ENCODE data around the gene DHRS12. TPM values are rescaled to one million over a fixed set of nuclear protein-coding genes. Genes with fewer than 3 reads are reported as not detected.

The DHRS12 gene
- total RNA-seq, 3 donors from 2014 or later (not counting 1 experiment from before 2014, with no cell fraction given): 7.0 to 11.7 (median 10.4) TPM

GRCh38 chr13:51843529-51843928 is 39.6 kb upstream of the DHRS12 start:
- ATAC-seq (no peak), DNase-seq (no peak)
- H3K27me3 ChIP-seq (ENCODE audit: control insufficient read depth, insufficient read depth, low read length): no peaks in the 10 kb centered on the region
- Mint-ChIP-seq H3K27ac (no peak overlapping the region), H3K4me3 (no peak overlapping the region), H3K36me3 (no peaks in the 10 kb centered on the region), H3K4me1 (peaks cover 0 to 7% of the 10 kb centered on the region in 2 donors), H3K9me3 (no peaks in the 10 kb centered on the region), H3K27me3 (ENCODE audit: low read depth in 2 of 2) (peaks cover 10% of the 10 kb centered on the region in 2 donors)
- TF ChIP-seq, protein P1, sequence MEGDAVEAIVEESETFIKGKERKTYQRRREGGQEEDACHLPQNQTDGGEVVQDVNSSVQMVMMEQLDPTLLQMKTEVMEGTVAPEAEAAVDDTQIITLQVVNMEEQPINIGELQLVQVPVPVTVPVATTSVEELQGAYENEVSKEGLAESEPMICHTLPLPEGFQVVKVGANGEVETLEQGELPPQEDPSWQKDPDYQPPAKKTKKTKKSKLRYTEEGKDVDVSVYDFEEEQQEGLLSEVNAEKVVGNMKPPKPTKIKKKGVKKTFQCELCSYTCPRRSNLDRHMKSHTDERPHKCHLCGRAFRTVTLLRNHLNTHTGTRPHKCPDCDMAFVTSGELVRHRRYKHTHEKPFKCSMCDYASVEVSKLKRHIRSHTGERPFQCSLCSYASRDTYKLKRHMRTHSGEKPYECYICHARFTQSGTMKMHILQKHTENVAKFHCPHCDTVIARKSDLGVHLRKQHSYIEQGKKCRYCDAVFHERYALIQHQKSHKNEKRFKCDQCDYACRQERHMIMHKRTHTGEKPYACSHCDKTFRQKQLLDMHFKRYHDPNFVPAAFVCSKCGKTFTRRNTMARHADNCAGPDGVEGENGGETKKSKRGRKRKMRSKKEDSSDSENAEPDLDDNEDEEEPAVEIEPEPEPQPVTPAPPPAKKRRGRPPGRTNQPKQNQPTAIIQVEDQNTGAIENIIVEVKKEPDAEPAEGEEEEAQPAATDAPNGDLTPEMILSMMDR (IDR thresholded peaks at IDR 0.05): no peak
- WGBS (ENCODE audit: insufficient coverage): 78% methylated on average over 2 of the region's 3 CpGs
- H3K4me1 ChIP-seq (ENCODE audit: control insufficient read depth, insufficient read depth, low read length): peaks cover 6% of the 10 kb centered on the region
- no peak overlapping the region for H3K4me3 ChIP-seq (ENCODE audit: low read length)
- no peaks in the 10 kb centered on the region for H3K9me3 ChIP-seq (ENCODE audit: control insufficient read depth, insufficient read depth, low read length)
- no peaks in the 10 kb centered on the region for H3K36me3 ChIP-seq (ENCODE audit: control insufficient read depth, insufficient read depth, low read length)
- intact Hi-C loops (cut with micrococcal nuclease): no loop called here
- no peak overlapping the region for H3K27ac ChIP-seq (ENCODE audit: low read length)

DNA sequence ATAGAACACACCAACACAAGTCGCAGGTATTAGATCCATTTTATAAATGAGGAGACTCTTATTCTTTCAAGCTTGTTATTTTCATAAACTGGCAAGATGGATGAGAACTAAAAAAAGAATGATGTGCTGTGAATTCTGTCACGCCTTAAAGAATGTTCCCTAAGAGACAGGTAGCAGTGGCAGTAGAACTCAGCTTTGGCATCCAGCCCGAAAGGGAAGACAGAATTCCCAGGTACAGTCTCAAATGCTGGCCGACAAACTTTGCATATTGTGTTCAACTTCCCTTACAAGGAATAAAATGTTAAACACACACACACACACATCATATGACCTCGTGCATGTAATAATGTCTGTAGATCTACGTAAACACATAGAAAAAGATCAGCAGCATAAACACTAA is 37.8 kb upstream of the DHRS12 start:
- no peak overlapping the region for H3K4me3 ChIP-seq (ENCODE audit: low read length)
- peaks cover 0 to 7% of the 10 kb centered on the region in 2 donors for H3K4me1 Mint-ChIP-seq

GRCh38 chr13:51840917-51841316 is 37.0 kb upstream of the DHRS12 start:
- Histone ChIP-seq H3K9me3 (ENCODE audit: control insufficient read depth, insufficient read depth, low read length) (no peaks in the 10 kb centered on the region), H3K4me1 (ENCODE audit: control insufficient read depth, insufficient read depth, low read length) (peaks cover 6% of the 10 kb centered on the region), H3K27me3 (ENCODE audit: control insufficient read depth, insufficient read depth, low read length) (no peaks in the 10 kb centered on the region), H3K4me3 (ENCODE audit: low read length) (no peak overlapping the region), H3K27ac (ENCODE audit: low read length) (no peak overlapping the region), H3K36me3 (ENCODE audit: control insufficient read depth, insufficient read depth, low read length) (no peaks in the 10 kb centered on the region)
- Mint-ChIP-seq H3K27ac (no peak overlapping the region), H3K4me1 (peaks cover 0 to 7% of the 10 kb centered on the region in 2 donors), H3K27me3 (ENCODE audit: low read depth in 2 of 2) (peaks cover 10% of the 10 kb centered on the region in 2 donors), H3K9me3 (no peaks in the 10 kb centered on the region), H3K4me3 (no peak overlapping the region), H3K36me3 (no peaks in the 10 kb centered on the region)
- TF ChIP-seq, protein P1 (IDR thresholded peaks at IDR 0.05): no peak
- ATAC-seq (no peak), DNase-seq (no peak)
- WGBS (ENCODE audit: insufficient coverage): 87% methylated on average over 6 of the region's 6 CpGs
- intact Hi-C loops (cut with micrococcal nuclease): no loop called here

More for the DNA sequence above, 37.8 kb upstream of the DHRS12 start:
- DNase-seq (no peak), ATAC-seq (no peak)
- H3K27ac ChIP-seq (ENCODE audit: low read length): no peak overlapping the region
- H3K36me3 ChIP-seq (ENCODE audit: control insufficient read depth, insufficient read depth, low read length): no peaks in the 10 kb centered on the region
- intact Hi-C loops (cut with micrococcal nuclease): no loop called here
- peaks cover 10% of the 10 kb centered on the region in 2 donors for H3K27me3 Mint-ChIP-seq (ENCODE audit: low read depth in 2 of 2)
- TF ChIP-seq, protein P1 (IDR thresholded peaks at IDR 0.05): no peak
- WGBS (ENCODE audit: insufficient coverage): 77% methylated on average over 3 of the region's 6 CpGs
- H3K27me3 ChIP-seq (ENCODE audit: control insufficient read depth, insufficient read depth, low read length): no peaks in the 10 kb centered on the region
- no peaks in the 10 kb centered on the region for H3K9me3 Mint-ChIP-seq
- H3K9me3 ChIP-seq (ENCODE audit: control insufficient read depth, insufficient read depth, low read length): no peaks in the 10 kb centered on the region
- H3K4me1 ChIP-seq (ENCODE audit: control insufficient read depth, insufficient read depth, low read length): peaks cover 6% of the 10 kb centered on the region
- H3K36me3 Mint-ChIP-seq: no peaks in the 10 kb centered on the region
- no peak overlapping the region for H3K27ac Mint-ChIP-seq
- H3K4me3 Mint-ChIP-seq: no peak overlapping the region
